ENCODE results near the gene GALNT12.

- no peak for TF ChIP-seq FOXP2 (optimal IDR thresholded peaks at IDR 0.05; ENCODE audit: control extremely low read depth, extremely low read length, insufficient read depth)
- no peak for TF ChIP-seq EZH2 (IDR thresholded peaks at IDR 0.05)
- no peak for TF ChIP-seq POLR2AphosphoS5 (IDR thresholded peaks at IDR 0.05; ENCODE audit: borderline replicate concordance, low read depth, low read length)
Measured at GRCh38 chr9:98793031-98793430, 14.4 kb upstream of the GALNT12 start.

Measured in SK-N-MC (cell line).